Measurements from ENCODE around the gene METAP1.

DNA sequence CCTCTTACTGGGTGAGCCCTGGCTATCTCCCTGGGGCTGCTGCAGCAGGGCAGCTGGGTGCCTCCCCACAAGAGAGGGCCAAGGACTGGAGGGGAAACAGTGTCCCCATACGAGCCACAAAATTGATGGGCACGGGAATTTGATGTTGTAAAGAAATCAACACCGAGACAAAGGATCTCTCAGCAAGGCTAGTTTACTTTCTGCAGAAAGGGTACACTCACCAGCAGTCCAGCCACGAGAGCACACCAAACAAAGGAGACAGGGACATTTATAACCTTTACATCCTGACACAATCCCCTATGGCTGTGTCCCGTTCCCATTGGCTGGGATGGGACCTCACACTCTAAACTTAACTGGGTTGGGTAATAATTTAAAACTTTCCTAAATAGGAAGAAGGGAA, 25.9 kb downstream of the METAP1 start:
- TF ChIP-seq, protein P1, sequence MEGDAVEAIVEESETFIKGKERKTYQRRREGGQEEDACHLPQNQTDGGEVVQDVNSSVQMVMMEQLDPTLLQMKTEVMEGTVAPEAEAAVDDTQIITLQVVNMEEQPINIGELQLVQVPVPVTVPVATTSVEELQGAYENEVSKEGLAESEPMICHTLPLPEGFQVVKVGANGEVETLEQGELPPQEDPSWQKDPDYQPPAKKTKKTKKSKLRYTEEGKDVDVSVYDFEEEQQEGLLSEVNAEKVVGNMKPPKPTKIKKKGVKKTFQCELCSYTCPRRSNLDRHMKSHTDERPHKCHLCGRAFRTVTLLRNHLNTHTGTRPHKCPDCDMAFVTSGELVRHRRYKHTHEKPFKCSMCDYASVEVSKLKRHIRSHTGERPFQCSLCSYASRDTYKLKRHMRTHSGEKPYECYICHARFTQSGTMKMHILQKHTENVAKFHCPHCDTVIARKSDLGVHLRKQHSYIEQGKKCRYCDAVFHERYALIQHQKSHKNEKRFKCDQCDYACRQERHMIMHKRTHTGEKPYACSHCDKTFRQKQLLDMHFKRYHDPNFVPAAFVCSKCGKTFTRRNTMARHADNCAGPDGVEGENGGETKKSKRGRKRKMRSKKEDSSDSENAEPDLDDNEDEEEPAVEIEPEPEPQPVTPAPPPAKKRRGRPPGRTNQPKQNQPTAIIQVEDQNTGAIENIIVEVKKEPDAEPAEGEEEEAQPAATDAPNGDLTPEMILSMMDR (conservative IDR thresholded peaks at IDR 0.05 in 1 of 2, IDR thresholded peaks at IDR 0.05 in 1 of 2; ENCODE audit: low read depth in 1 of 2, low read length in 2 of 2) = no peak
- TF ChIP-seq EZH2 (IDR thresholded peaks at IDR 0.05; ENCODE audit: low read length, missing control alignments) = no peak
